Measurements from ENCODE around the gene C10orf105. TPM values are rescaled to one million over a fixed set of nuclear protein-coding genes. Genes with fewer than 3 reads are reported as not detected.
A peak's percentile ranks its signal among the peaks of the same experiment; 100 is the strongest.

Gene C10orf105
- total and polyA plus RNA-seq, 12 donors: 0.03 to 0.16 (median 0.07) TPM; not detected in 5

GRCh38 chr10:71714592-71714991, 5.0 kb downstream of the C10orf105 start:
- whole genome bisulfite sequencing, 2 donors: 65 to 73% methylated on average over 5 of the region's 5 CpGs
- no peak for TF ChIP-seq CTCF (IDR thresholded peaks at IDR 0.05)
- Histone ChIP-seq H3K27ac (peak overlapping the region; percentile 47 to 92 (median 89)), H3K27me3 (no peaks in the 10 kb centered on the region), H3K4me3 (peak overlapping the region in 2 of 10 donors; percentile 9 to 32), H3K36me3 (no peaks in the 10 kb centered on the region), H3K4me1 (peaks cover 28 to 80% (median 62%) of the 10 kb centered on the region in 9 donors), H3K9me3 (no peaks in the 10 kb centered on the region)
- intact Hi-C loops (cut with DNase I): loop anchor here in 5 of 10 donors (5.0 to 10.0 kb wide), 3 partner anchors 58 to 180 kb away; partner anchors contain the start of gene VSIR (in 5 of the 5)
- no peak for DNase-seq
- no peak for ATAC-seq

- 54 to 62% methylated on average over 4 of the region's 4 CpGs for WGBS, 2 donors
These were observed 5.6 kb downstream of the C10orf105 start for GRCh38 chr10:71714031-71714410.

GRCh38 chr10:71713135-71714030, 6.2 kb downstream of the C10orf105 start:
- Histone ChIP-seq H3K4me3 (peak overlapping the region in 4 of 10 donors; percentile 9 to 32 (median 16)), H3K9me3 (no peaks in the 10 kb centered on the region), H3K27ac (peak overlapping the region; percentile 47 to 92 (median 89)), H3K4me1 (peaks cover 26 to 70% (median 62%) of the 10 kb centered on the region in 9 donors), H3K36me3 (no peaks in the 10 kb centered on the region), H3K27me3 (no peaks in the 10 kb centered on the region)
- peak; percentile 78 to 90 (median 84) for ATAC-seq
- peak; percentile 85 to 88 for DNase-seq
- WGBS, 2 donors: 29 to 40% methylated on average over 12 of the region's 12 CpGs
- intact Hi-C loops (cut with DNase I): loop anchor here in 7 of 10 donors (1.0 to 10.0 kb wide), 5 partner anchors 59 to 181 kb away; partner anchors contain the start of gene VSIR (in 6 of the 7)
- TF ChIP-seq CTCF (IDR thresholded peaks at IDR 0.05): peak in 4 of 9 donors; percentile 9 to 35 (median 20)

More at GRCh38 chr10:71714031-71714410, 5.6 kb downstream of the C10orf105 start:
- H3K27me3 ChIP-seq: no peaks in the 10 kb centered on the region
- no peak for ATAC-seq
- no peak for TF ChIP-seq CTCF (IDR thresholded peaks at IDR 0.05)
- H3K36me3 ChIP-seq: no peaks in the 10 kb centered on the region
- peak overlapping the region; percentile 47 to 92 (median 89) for H3K27ac ChIP-seq
- peaks cover 28 to 74% (median 64%) of the 10 kb centered on the region in 9 donors for H3K4me1 ChIP-seq
- intact Hi-C loops (cut with DNase I): loop anchor here in 5 of 10 donors (5.0 to 10.0 kb wide), 3 partner anchors 58 to 181 kb away; partner anchors contain the start of gene VSIR (in 5 of the 5)
- peak overlapping the region in 3 of 10 donors; percentile 9 to 32 (median 22) for H3K4me3 ChIP-seq
- DNase-seq: no peak
- H3K9me3 ChIP-seq: no peaks in the 10 kb centered on the region

GRCh38 chr10:71712572-71713134, 6.9 kb downstream of the C10orf105 start:
- DNase-seq: no peak
- H3K36me3 ChIP-seq: no peaks in the 10 kb centered on the region
- intact Hi-C loops (cut with DNase I): loop anchor here in 7 of 10 donors (1.0 to 10.0 kb wide), 5 partner anchors 60 to 182 kb away; partner anchors contain the start of gene VSIR (in 6 of the 7)
- peak in 1 of 8 donors; percentile 2 for ATAC-seq
- no peak overlapping the region for H3K4me3 ChIP-seq
- 69% methylated on average over 17 of the region's 17 CpGs for WGBS, 2 donors
- no peaks in the 10 kb centered on the region for H3K27me3 ChIP-seq
- peak overlapping the region; percentile 47 to 92 (median 89) for H3K27ac ChIP-seq
- no peak for TF ChIP-seq CTCF (IDR thresholded peaks at IDR 0.05)
- peaks cover 21 to 70% (median 62%) of the 10 kb centered on the region in 9 donors for H3K4me1 ChIP-seq
- no peaks in the 10 kb centered on the region for H3K9me3 ChIP-seq

Data from heart right ventricle (tissue), 16 donors.